K562 (cell line): ENCODE results near the gene DNAJC12. TPM values are rescaled to one million over a fixed set of nuclear protein-coding genes. Genes with fewer than 3 reads are reported as not detected.
A peak's percentile ranks its signal among the peaks of the same experiment; 100 is the strongest.

Experiments used
- ASH1L ChIP-seq: fragments of 450-650 bp; IDR thresholded peaks from 2 replicates; pipeline ENCODE4 v1.6.1; 2018; ENCODE audit warnings: borderline replicate concordance, mild to moderate bottlenecking, low read depth; ENCODE audit not compliant: partially characterized antibody
- ESRRB ChIP-seq: fragments of 250-450 bp; sonication (Bioruptor Pico); IDR thresholded peaks from 2 replicates; pipeline ENCODE4 v1.5.0; 2020; ENCODE audit warnings: mild to moderate bottlenecking, moderate library complexity, borderline replicate concordance
- ETV1 ChIP-seq: fragments of 450-650 bp; conservative IDR thresholded peaks from 2 replicates; pipeline ENCODE4 v1.6.1; 2016; ENCODE audit warnings: missing genetic modification characterization, control low read depth, low read depth, missing compliant biosample characterization
- HMGXB4 ChIP-seq: sonication (generic); formaldehyde crosslinking; IDR thresholded peaks from 2 replicates; pipeline ENCODE4 v1.8.1; 2023; ENCODE audit warnings: mild to moderate bottlenecking, missing genetic modification reagents
- MECOM ChIP-seq: fragments of 250-450 bp; sonication (Bioruptor Pico); IDR thresholded peaks from 2 replicates; pipeline ENCODE4 v1.8.0; 2022; ENCODE audit warnings: inconsistent platforms
- MXI1 ChIP-seq: IDR thresholded peaks from 2 replicates; pipeline ENCODE4 v1.6.1; 2011; ENCODE audit warnings: low read depth, mild to moderate bottlenecking, improper control_type of control experiment, low read length
- NFIX ChIP-seq: fragments of 250-450 bp; sonication (Bioruptor Pico); IDR thresholded peaks from 2 replicates; pipeline ENCODE4 v1.4.0; 2020; ENCODE audit warnings: low read depth, mild to moderate bottlenecking, moderate library complexity
- PHB2 ChIP-seq: fragments of 450-650 bp; IDR thresholded peaks from 2 replicates; pipeline ENCODE4 v1.6.1; 2017; ENCODE audit warnings: low read depth
- PML ChIP-seq: IDR thresholded peaks from 2 replicates; pipeline ENCODE4 v1.6.1; 2012; ENCODE audit warnings: low read length, inconsistent platforms
- POLR2B ChIP-seq: fragments of 450-650 bp; IDR thresholded peaks from 2 replicates; pipeline ENCODE4 v1.6.1; 2018; ENCODE audit warnings: low read depth; ENCODE audit not compliant: partially characterized antibody
- PTBP1 ChIP-seq: fragments of 200-400 bp; formaldehyde crosslinking; IDR thresholded peaks from 2 replicates; pipeline ENCODE4 v1.6.1; 2017; ENCODE audit warnings: low read depth, low read length
- SRF ChIP-seq, 2 experiments: fragments of 250-450, 450-650 bp in 1 of 2; sonication (Bioruptor Pico) in 1 of 2; sonication (generic) in 1 of 2; formaldehyde crosslinking; IDR thresholded peaks; 2 replicates each; pipeline versions ENCODE4 v1.5.0 to v1.5.1; 2020 to 2022; ENCODE audit warnings: mild to moderate bottlenecking in 1 of 2, missing genetic modification reagents in 1 of 2
- STAT5B ChIP-seq: fragments of 250-450 bp; sonication (Bioruptor Pico); IDR thresholded peaks from 2 replicates; pipeline ENCODE4 v1.8.0; 2021; ENCODE audit warnings: mild to moderate bottlenecking, inconsistent platforms
- TEAD2 ChIP-seq: fragments of 450-650 bp; IDR thresholded peaks from 2 replicates; pipeline ENCODE4 v1.6.1; 2016; ENCODE audit warnings: missing genetic modification characterization, control low read depth, missing compliant biosample characterization
- UBTF ChIP-seq, 2 experiments: IDR thresholded peaks; 2 replicates each; pipeline ENCODE4 v1.6.1; 2012; ENCODE audit warnings: improper control_type of control experiment in 2 of 2, low read depth in 2 of 2, low read length in 2 of 2, borderline replicate concordance in 1 of 2
- ZBTB43 ChIP-seq: sonication (generic); formaldehyde crosslinking; IDR thresholded peaks from 2 replicates; pipeline ENCODE4 v1.8.0; 2023; ENCODE audit warnings: mild to moderate bottlenecking, missing genetic modification reagents
- ZFP1 ChIP-seq: fragments of 450-650 bp; formaldehyde crosslinking; IDR thresholded peaks from 2 replicates; pipeline ENCODE4 v1.4.0; 2020; ENCODE audit warnings: mild to moderate bottlenecking, mixed read lengths
- ZNF253 ChIP-seq: fragments of 250-450 bp; sonication (Bioruptor Pico); conservative IDR thresholded peaks from 2 replicates; pipeline ENCODE4 v1.6.1; 2021; ENCODE audit warnings: mild to moderate bottlenecking
- ZNF41 ChIP-seq: fragments of 250-450 bp; sonication (Bioruptor Pico); conservative IDR thresholded peaks from 2 replicates; pipeline ENCODE4 v1.4.0; 2020; ENCODE audit warnings: mild to moderate bottlenecking
- polyA plus RNA-seq, 8 experiments: library from polyadenylated mRNA; depleted of rRNA in 4 of 8; stranded (reverse) in 5 of 8; unstranded in 3 of 8; fragments of >200 nt; fragmentation: Nextera tagmentation in 2 of 8; fragmentation: Illumina TruSeq in 1 of 8; extraction: Ambion mirVana in 2 of 8; extraction: Trizol in 1 of 8; gene quantifications; 2 replicates each; pipeline versions ENCODE4 v1.2.1 to v1.2.3, GENCODE V29; 2011 to 2014; ENCODE audit warnings: inconsistent platforms in 1 of 8, missing spikeins in 1 of 8
- total RNA-seq, 7 experiments: library from RNA; depleted of rRNA in 6 of 7; stranded (reverse); fragments of >200 nt in 6 of 7; fragmentation: Illumina TruSeq in 2 of 7; extraction: Trizol in 2 of 7; gene quantifications; 2 replicates each; pipeline versions ENCODE4 v1.2.1 to v1.2.3, GENCODE V29; 2011 to 2021; ENCODE audit warnings: low replicate concordance in 1 of 7

The DNAJC12 gene
- total and polyA plus RNA-seq, 9 of the 15 experiments (the other 6 are each of a cell fraction or from before 2014, with no cell fraction given): 7.4 to 95.9 (median 68.5) TPM

GRCh38 chr10:67884313-67884841, 46.4 kb upstream of the DNAJC12 start, which contains the start of gene SIRT1 (continued):
- TF ChIP-seq PTBP1 (no peak), PHB2 (no peak), ZBTB43 (CRISPR knock-in tag) (no peak), TEAD2 (tag) (no peak), ASH1L (no peak), ZNF41 (CRISPR knock-in tag) (0 out of 2 replicates have a peak, but pooled peaks have one; percentile 8), SRF (CRISPR knock-in tag; IDR thresholded peaks at IDR 0.05) (0 out of 4 replicates have a peak, but pooled peaks of 1 of the 2 experiments have one; percentile 48), ZNF253 (CRISPR knock-in tag) (no peak), ETV1 (peak; percentile 70), MECOM (CRISPR knock-in tag) (no peak), MXI1 (peak; percentile 83; the same call in 1 of the 2 replicates), PML (peak; percentile 71; the same call in 1 of the 2 replicates), POLR2B (peak; percentile 74), STAT5B (CRISPR knock-in tag) (no peak), NFIX (no peak), HMGXB4 (CRISPR knock-in tag) (0 out of 2 replicates have a peak, but pooled peaks have one; percentile 56), ESRRB (CRISPR knock-in tag) (no peak), ZFP1 (no peak), UBTF (IDR thresholded peaks at IDR 0.05; ENCODE audit: borderline replicate concordance in 1 of 2, low read depth in 2 of 2, low read length in 2 of 2) (peak in 1 of 2 experiments; percentile 61; a peak in 2 of 4 replicates)
